ENCODE data around the gene PKP3. TPM values are rescaled to one million over a fixed set of nuclear protein-coding genes. Genes with fewer than 3 reads are reported as not detected.

PKP3 gene
- total RNA-seq, 1 donor from 2014 or later, result 117 TPM

- Histone ChIP-seq H3K36me3 (no peaks in the 10 kb centered on the region), H3K27ac (no peak overlapping the region), H3K4me3 (no peak overlapping the region), H3K4me1 (no peaks in the 10 kb centered on the region), H3K9me3 (no peaks in the 10 kb centered on the region), H3K27me3 (no peaks in the 10 kb centered on the region)
- no peak for DNase-seq (ENCODE audit: extremely low spot score in 2 of 2)
- no peak for TF ChIP-seq POLR2A (IDR thresholded peaks at IDR 0.05)
- no peak for TF ChIP-seq POLR2AphosphoS5 (IDR thresholded peaks at IDR 0.05; ENCODE audit: insufficient read depth in 1 of 2, low read depth in 1 of 2)
- TF ChIP-seq CTCF (IDR thresholded peaks at IDR 0.05), result no peak
- intact Hi-C loops (cut with DNase I), result no loop called here
These were observed 13.5 kb upstream of the PKP3 start for GRCh38 chr11:380491-380890.

GRCh38 chr11:380996-381395, 13.0 kb upstream of the PKP3 start:
- Histone ChIP-seq H3K36me3 (no peaks in the 10 kb centered on the region), H3K4me1 (no peaks in the 10 kb centered on the region), H3K4me3 (no peak overlapping the region), H3K27me3 (no peaks in the 10 kb centered on the region), H3K27ac (no peak overlapping the region), H3K9me3 (no peaks in the 10 kb centered on the region)
- TF ChIP-seq CTCF (IDR thresholded peaks at IDR 0.05) (no peak), POLR2A (IDR thresholded peaks at IDR 0.05) (no peak), POLR2AphosphoS5 (IDR thresholded peaks at IDR 0.05; ENCODE audit: insufficient read depth in 1 of 2, low read depth in 1 of 2) (no peak)
- no peak for DNase-seq (ENCODE audit: extremely low spot score in 2 of 2)
- intact Hi-C loops (cut with DNase I), result no loop called here

DNA sequence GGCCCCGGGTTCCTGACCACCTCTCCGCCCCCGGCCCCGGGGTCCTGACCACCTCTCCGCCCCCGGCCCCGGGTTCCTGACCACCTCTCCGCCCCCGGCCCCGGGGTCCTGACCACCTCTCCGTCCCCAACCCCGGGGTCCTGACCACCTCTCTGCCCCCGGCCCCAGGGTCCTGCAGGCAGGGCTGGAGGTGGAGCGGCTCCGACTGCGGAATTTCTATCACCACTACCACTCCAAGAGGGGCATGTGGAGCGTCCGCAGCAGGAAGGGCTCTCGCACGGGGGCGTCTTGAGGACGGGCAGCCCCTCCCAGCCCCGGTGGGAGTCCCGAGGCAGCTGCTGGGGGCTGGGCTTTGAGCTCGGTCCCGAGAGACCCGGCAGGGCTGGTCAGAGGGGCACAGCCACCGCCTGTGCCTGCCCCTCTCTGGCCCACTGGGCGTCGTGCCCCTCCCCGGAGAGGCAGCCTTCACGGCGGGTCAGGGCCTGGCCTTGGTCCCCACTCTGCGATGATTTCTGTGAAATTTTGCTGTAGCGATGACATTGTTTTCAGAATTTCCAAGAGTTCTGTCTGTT, 12.4 kb upstream of the PKP3 start:
- no peaks in the 10 kb centered on the region for H3K9me3 ChIP-seq
- H3K4me3 ChIP-seq, result no peak overlapping the region
- no peak overlapping the region for H3K27ac ChIP-seq
- no peak for TF ChIP-seq POLR2AphosphoS5 (IDR thresholded peaks at IDR 0.05; ENCODE audit: insufficient read depth in 1 of 2, low read depth in 1 of 2)
- TF ChIP-seq CTCF (IDR thresholded peaks at IDR 0.05), result no peak
- no peak for TF ChIP-seq POLR2A (IDR thresholded peaks at IDR 0.05)
- no peaks in the 10 kb centered on the region for H3K4me1 ChIP-seq
- H3K27me3 ChIP-seq, result no peaks in the 10 kb centered on the region
- H3K36me3 ChIP-seq, result no peaks in the 10 kb centered on the region
- DNase-seq (ENCODE audit: extremely low spot score in 2 of 2), result no peak
- intact Hi-C loops (cut with DNase I), result no loop called here

DNA sequence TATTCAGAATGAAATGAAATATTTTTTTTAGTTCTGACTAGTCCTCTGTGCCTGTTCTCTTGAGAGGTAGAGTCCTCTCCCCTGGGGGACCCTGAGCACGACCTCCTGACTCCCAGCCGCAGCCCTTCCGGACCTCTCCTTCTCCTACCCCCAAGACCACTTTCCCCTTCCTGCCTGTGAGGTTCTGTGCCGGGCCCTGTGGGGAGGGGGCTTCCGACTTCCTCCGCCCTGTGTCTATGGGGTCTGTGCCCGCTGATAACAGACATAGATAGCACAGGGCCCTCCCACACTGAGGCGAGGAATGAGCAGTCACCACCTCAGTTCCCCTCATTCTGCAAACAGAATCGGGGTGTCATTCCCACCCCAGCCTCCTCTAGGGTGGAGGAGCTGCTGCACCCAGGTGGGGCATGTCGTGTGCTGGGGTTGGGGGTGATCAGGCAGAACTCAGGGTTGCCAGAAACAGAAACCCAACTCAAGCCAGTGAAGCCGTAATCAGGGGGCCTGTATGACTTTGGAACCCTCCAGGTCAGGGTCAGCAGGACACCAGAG, 11.9 kb upstream of the PKP3 start:
- Histone ChIP-seq H3K36me3 (no peaks in the 10 kb centered on the region), H3K4me1 (no peaks in the 10 kb centered on the region), H3K9me3 (no peaks in the 10 kb centered on the region), H3K27ac (no peak overlapping the region), H3K27me3 (no peaks in the 10 kb centered on the region), H3K4me3 (no peak overlapping the region)
- no peak for DNase-seq (ENCODE audit: extremely low spot score in 2 of 2)
- intact Hi-C loops (cut with DNase I), result no loop called here
- no peak for TF ChIP-seq POLR2A (IDR thresholded peaks at IDR 0.05)

- no peak overlapping the region for H3K27ac ChIP-seq
- H3K9me3 ChIP-seq, result no peaks in the 10 kb centered on the region
- intact Hi-C loops (cut with DNase I), result no loop called here
- H3K4me3 ChIP-seq, result no peak overlapping the region
- no peaks in the 10 kb centered on the region for H3K4me1 ChIP-seq
- no peak for DNase-seq (ENCODE audit: extremely low spot score in 2 of 2)
- TF ChIP-seq POLR2AphosphoS5 (IDR thresholded peaks at IDR 0.05; ENCODE audit: insufficient read depth in 1 of 2, low read depth in 1 of 2) (no peak), CTCF (IDR thresholded peaks at IDR 0.05) (no peak), POLR2A (IDR thresholded peaks at IDR 0.05) (no peak)
- no peaks in the 10 kb centered on the region for H3K27me3 ChIP-seq
- no peaks in the 10 kb centered on the region for H3K36me3 ChIP-seq
These were observed 10.6 kb upstream of the PKP3 start for GRCh38 chr11:383431-383830.

All from vagina (tissue), 2 donors.